Panc1 (cell line): Measurements from ENCODE around the gene THRSP. TPM values are rescaled to one million over a fixed set of nuclear protein-coding genes. Genes with fewer than 3 reads are reported as not detected.
A peak's percentile ranks its signal among the peaks of the same experiment; 100 is the strongest.

Experiments used
- ATAC-seq: fragments of 200-7000 bp; cut with Tn5 transposase; 2 replicates; pipeline ENCODE4 v1.9.1; 2020; ENCODE audit warnings: mild to moderate bottlenecking, moderate library complexity
- BruUV-seq: library from RNA; stranded (reverse); fragments of 400-500 nt; replicated peaks from 2 replicates; lab custom pipeline; 2021; lab: Mats Ljungman, UMichigan
- CTCF ChIA-PET: fragments of 300-600 bp; sonication (Branson Sonifier 250); formaldehyde crosslinking; loops from one replicate; lab custom pipeline; 2022; ENCODE audit warnings: antibody characterized with exemption; lab: Charles Lee
- POLR2A ChIA-PET: fragments of 300-600 bp; sonication (Branson Sonifier 250); formaldehyde crosslinking; loops from one replicate; lab custom pipeline; 2022; ENCODE audit warnings: antibody characterized with exemption; lab: Charles Lee
- DNase-seq: peaks from one replicate; pipeline ENCODE4 v3.0.0-alpha.2; 2010; ENCODE audit warnings: low read depth, low spot score
- H3K27ac ChIP-seq: 2 replicates; pipeline ENCODE4 v1.5.1; 2011; ENCODE audit warnings: mild to moderate bottlenecking, low read length, inconsistent platforms
- H3K27me3 ChIP-seq: fragments of 200-500 bp; sonication (Bioruptor generic); 2 replicates; pipeline ENCODE4 v1.6.0; 2014; ENCODE audit warnings: low read length, inconsistent platforms; ENCODE audit not compliant: control insufficient read depth, insufficient read depth
- H3K36me3 ChIP-seq: fragments of 200-500 bp; sonication (Bioruptor generic); 2 replicates; pipeline ENCODE4 v1.5.1; 2014; ENCODE audit warnings: inconsistent platforms, mild to moderate bottlenecking, low read length, moderate library complexity; ENCODE audit not compliant: control insufficient read depth, insufficient read depth
- H3K4me1 ChIP-seq: 2 replicates; pipeline ENCODE4 v1.5.1; 2011; ENCODE audit warnings: inconsistent platforms, mild to moderate bottlenecking, low read length, moderate library complexity; ENCODE audit not compliant: control insufficient read depth, insufficient read depth
- H3K4me3 ChIP-seq, 2 experiments: 2 replicates each; pipeline ENCODE4 v1.5.1; 2011 to 2012; ENCODE audit warnings: low read depth in 2 of 2, low read length in 2 of 2, mild to moderate bottlenecking in 2 of 2, inconsistent platforms in 1 of 2, moderate library complexity in 1 of 2
- H3K9me3 ChIP-seq: fragments of 200-500 bp; sonication (Bioruptor generic); 2 replicates; pipeline ENCODE4 v1.5.1; 2014; ENCODE audit warnings: low read depth, mild to moderate bottlenecking, inconsistent platforms, low read length, moderate library complexity; ENCODE audit not compliant: control insufficient read depth, insufficient read depth
- POLR2AphosphoS5 ChIP-seq: IDR thresholded peaks from 2 replicates; pipeline ENCODE4 v1.6.1; 2012; ENCODE audit warnings: mild to moderate bottlenecking, low read depth, low read length, moderate library complexity
- SIN3A ChIP-seq: IDR thresholded peaks from 2 replicates; pipeline ENCODE4 v1.6.1; 2012; ENCODE audit warnings: low read depth, mild to moderate bottlenecking, low read length, moderate library complexity, borderline replicate concordance; ENCODE audit not compliant: insufficient read depth
- TCF7L2 ChIP-seq: IDR thresholded peaks from 2 replicates; pipeline ENCODE4 v1.6.1; 2011; ENCODE audit warnings: mild to moderate bottlenecking, low read depth, low read length, inconsistent platforms
- in situ Hi-C: cut with HindIII; loops from 2 replicates; pipeline ENCODE4 v1.10.0; 2016; ENCODE audit warnings: low sequenced_read_pairs, low pct_unique_long_range_greater_than_20kb
- intact Hi-C: fragments of 100-400 bp; cut with micrococcal nuclease; formaldehyde crosslinking; loops from one replicate; pipeline ENCODE4 v1.10.0; 2022; ENCODE audit not compliant: unreplicated experiment
- total RNA-seq: library from RNA; stranded (reverse); gene quantifications from one replicate; pipeline ENCODE4 v1.2.1, GENCODE V29; 2021; ENCODE audit not compliant: unreplicated experiment
- TF ChIP-seq, protein P1 (sequence below): fragments of 450-650 bp; IDR thresholded peaks from 2 replicates; pipeline ENCODE4 v1.5.1; 2017; ENCODE audit warnings: mild to moderate bottlenecking
- TF ChIP-seq, protein P2 (sequence below), 2 experiments: IDR thresholded peaks; 2 replicates each; pipeline ENCODE4 v1.6.1; 2011 to 2012; ENCODE audit warnings: low read depth in 2 of 2, control low read depth in 1 of 2, low read length in 1 of 2, mild to moderate bottlenecking in 1 of 2, moderate library complexity in 1 of 2; ENCODE audit not compliant: insufficient read depth in 1 of 2

THRSP gene
- total RNA-seq, 1 experiment from 2014 or later: not detected

DNA sequence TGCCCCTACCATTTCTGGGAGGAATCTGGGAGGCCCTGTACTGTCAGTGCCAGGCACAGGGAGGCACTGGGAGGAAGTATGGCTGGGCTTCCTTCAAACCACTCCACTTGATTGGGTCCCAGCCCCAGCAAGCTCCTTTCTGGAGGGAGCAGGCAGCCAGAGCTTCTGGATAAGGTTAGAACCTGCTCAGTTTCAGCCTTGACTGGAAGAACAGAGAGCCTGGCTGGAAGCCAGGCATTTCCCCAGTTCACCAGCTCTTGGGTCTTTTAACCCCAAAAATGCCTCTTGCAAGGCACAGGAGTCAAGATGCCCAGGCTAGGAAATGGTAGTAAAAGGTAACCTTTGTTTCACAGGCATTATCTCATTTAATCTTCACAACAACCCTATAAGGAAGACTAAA lies 31.6 kb upstream of the THRSP start:
- no peak overlapping the region for H3K4me3 ChIP-seq
- H3K27ac ChIP-seq: 0 out of 2 replicates have a peak overlapping the region, but pooled peaks have one; percentile 20
- DNase-seq (no peak), ATAC-seq (no peak)
- in situ Hi-C loops (no loop called here), intact Hi-C loops (no loop called here)
- ChIA-PET POLR2A (no interaction called here), CTCF (interaction anchor here (0.8 kb wide), 1 partner anchor 442 kb away, joined by 3 read pairs; no protein-coding TSS in a partner anchor)
- peaks cover 10% of the 10 kb centered on the region; the same call in 1 of the 2 replicates for H3K4me1 ChIP-seq
- no peaks in the 10 kb centered on the region for H3K27me3 ChIP-seq
- H3K9me3 ChIP-seq: no peaks in the 10 kb centered on the region
- TF ChIP-seq SIN3A (no peak), TCF7L2 (no peak), POLR2AphosphoS5 (no peak)
- TF ChIP-seq, protein P1, sequence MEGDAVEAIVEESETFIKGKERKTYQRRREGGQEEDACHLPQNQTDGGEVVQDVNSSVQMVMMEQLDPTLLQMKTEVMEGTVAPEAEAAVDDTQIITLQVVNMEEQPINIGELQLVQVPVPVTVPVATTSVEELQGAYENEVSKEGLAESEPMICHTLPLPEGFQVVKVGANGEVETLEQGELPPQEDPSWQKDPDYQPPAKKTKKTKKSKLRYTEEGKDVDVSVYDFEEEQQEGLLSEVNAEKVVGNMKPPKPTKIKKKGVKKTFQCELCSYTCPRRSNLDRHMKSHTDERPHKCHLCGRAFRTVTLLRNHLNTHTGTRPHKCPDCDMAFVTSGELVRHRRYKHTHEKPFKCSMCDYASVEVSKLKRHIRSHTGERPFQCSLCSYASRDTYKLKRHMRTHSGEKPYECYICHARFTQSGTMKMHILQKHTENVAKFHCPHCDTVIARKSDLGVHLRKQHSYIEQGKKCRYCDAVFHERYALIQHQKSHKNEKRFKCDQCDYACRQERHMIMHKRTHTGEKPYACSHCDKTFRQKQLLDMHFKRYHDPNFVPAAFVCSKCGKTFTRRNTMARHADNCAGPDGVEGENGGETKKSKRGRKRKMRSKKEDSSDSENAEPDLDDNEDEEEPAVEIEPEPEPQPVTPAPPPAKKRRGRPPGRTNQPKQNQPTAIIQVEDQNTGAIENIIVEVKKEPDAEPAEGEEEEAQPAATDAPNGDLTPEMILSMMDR: no peak
- TF ChIP-seq, protein P2, sequence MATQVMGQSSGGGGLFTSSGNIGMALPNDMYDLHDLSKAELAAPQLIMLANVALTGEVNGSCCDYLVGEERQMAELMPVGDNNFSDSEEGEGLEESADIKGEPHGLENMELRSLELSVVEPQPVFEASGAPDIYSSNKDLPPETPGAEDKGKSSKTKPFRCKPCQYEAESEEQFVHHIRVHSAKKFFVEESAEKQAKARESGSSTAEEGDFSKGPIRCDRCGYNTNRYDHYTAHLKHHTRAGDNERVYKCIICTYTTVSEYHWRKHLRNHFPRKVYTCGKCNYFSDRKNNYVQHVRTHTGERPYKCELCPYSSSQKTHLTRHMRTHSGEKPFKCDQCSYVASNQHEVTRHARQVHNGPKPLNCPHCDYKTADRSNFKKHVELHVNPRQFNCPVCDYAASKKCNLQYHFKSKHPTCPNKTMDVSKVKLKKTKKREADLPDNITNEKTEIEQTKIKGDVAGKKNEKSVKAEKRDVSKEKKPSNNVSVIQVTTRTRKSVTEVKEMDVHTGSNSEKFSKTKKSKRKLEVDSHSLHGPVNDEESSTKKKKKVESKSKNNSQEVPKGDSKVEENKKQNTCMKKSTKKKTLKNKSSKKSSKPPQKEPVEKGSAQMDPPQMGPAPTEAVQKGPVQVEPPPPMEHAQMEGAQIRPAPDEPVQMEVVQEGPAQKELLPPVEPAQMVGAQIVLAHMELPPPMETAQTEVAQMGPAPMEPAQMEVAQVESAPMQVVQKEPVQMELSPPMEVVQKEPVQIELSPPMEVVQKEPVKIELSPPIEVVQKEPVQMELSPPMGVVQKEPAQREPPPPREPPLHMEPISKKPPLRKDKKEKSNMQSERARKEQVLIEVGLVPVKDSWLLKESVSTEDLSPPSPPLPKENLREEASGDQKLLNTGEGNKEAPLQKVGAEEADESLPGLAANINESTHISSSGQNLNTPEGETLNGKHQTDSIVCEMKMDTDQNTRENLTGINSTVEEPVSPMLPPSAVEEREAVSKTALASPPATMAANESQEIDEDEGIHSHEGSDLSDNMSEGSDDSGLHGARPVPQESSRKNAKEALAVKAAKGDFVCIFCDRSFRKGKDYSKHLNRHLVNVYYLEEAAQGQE (IDR thresholded peaks at IDR 0.05; ENCODE audit: insufficient read depth in 1 of 2, low read depth in 2 of 2, low read length in 1 of 2): no peak
- H3K36me3 ChIP-seq: no peaks in the 10 kb centered on the region
- no TSS peak for BruUV-seq

DNA sequence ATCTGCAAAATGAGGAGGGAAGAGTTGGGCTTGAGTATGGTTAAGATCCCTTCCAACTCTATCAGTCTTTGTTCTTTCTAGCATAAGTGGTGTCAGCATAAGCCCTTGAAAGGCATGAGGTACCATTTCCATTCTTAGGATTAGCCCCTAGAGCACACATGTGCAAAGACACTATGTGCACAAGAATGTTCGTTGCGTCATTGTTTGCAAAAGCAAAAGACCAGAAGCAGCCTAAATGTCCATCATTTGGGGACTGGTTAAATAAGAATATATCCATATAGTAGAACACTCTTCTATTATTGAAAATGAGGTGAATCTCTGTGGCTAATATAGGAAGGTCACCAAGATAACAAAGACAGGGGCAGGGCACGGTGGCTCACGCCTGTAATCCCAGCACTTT lies 30.6 kb upstream of the THRSP start:
- no peaks in the 10 kb centered on the region for H3K27me3 ChIP-seq
- H3K4me3 ChIP-seq: no peak overlapping the region
- no peak for TF ChIP-seq SIN3A
- no peak for TF ChIP-seq POLR2AphosphoS5
- TF ChIP-seq, protein P2 (IDR thresholded peaks at IDR 0.05; ENCODE audit: insufficient read depth in 1 of 2, low read depth in 2 of 2, low read length in 1 of 2): no peak
- no peak for TF ChIP-seq TCF7L2
- TF ChIP-seq, protein P1: no peak
- H3K9me3 ChIP-seq: no peaks in the 10 kb centered on the region
- H3K27ac ChIP-seq: no peak overlapping the region
- no peak for DNase-seq
- no peaks in the 10 kb centered on the region for H3K36me3 ChIP-seq
- peaks cover 10% of the 10 kb centered on the region; the same call in 1 of the 2 replicates for H3K4me1 ChIP-seq
- POLR2A ChIA-PET: no interaction called here
- BruUV-seq: no TSS peak
- intact Hi-C loops (no loop called here), in situ Hi-C loops (no loop called here)
- CTCF ChIA-PET: no interaction called here
- no peak for ATAC-seq
